Prostate gland (tissue), 2 donors: ENCODE measurements around the gene RAB3C.

ENCODE experiments used
- CTCF ChIP-seq, 4 experiments: fragments of 200-600 bp in 2 of 4; fragments of 450-650 bp in 2 of 4; sonication (generic) in 2 of 4; IDR thresholded peaks; 1 replicate in 3 of 4; 2 replicates in 1 of 4; pipeline ENCODE4 v1.5.1; 2016 to 2019; ENCODE audit warnings: antibody characterized with exemption in 4 of 4, mild to moderate bottlenecking in 2 of 4, moderate library complexity in 2 of 4
- POLR2A ChIP-seq: fragments of 450-650 bp; IDR thresholded peaks from one replicate; pipeline ENCODE4 v1.6.1; 2016; ENCODE audit warnings: antibody characterized with exemption, mild to moderate bottlenecking

DNA sequence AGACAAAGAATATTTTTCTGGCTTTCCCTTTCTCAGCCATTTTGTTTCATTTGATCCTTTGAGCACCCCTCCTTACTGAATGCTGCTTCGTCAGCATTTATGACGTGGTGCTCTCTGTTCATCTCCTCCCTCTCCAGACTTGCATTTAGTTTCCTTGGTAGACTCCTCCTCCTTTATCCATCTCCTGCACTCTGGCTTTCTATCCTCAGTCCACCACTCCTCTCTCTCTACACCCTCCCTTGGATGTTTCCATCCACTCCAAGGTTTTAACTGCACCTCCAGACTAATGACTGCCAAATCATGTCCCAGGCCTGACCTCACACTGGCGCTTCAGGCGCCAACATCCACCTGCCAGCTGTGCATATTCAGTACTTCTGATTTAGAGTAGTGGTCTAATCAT is 245.4 kb downstream of the RAB3C start:
- no peak for TF ChIP-seq CTCF (IDR thresholded peaks at IDR 0.05)
- TF ChIP-seq POLR2A = no peak
